DMS53 (cell line): Measurements from ENCODE around the gene IQCN.

Experiments used
- DNase-seq: peaks from one replicate; lab custom pipeline; 2025; lab: John Stamatoyannopoulos, UW

IQCN gene

DNA sequence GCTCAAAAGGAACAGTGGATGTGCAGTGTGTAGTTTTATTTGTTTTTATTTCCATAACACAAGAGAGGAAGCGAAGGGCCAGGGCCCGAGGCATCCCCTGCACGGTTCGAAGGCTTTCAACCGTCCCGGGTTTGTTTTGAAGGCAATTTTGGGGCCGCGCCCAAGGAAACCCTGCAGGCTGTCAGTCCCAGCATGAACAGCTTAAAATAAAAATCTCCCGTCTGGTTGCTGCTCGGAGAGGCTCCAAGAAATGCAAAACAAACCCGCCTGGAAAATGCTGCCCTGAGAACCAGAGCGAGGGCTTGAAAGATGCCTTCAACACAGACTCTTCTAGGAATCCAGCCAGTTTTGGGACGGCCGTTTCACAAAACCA is 32.6 kb upstream of the IQCN start:
- no peak for DNase-seq

DNA sequence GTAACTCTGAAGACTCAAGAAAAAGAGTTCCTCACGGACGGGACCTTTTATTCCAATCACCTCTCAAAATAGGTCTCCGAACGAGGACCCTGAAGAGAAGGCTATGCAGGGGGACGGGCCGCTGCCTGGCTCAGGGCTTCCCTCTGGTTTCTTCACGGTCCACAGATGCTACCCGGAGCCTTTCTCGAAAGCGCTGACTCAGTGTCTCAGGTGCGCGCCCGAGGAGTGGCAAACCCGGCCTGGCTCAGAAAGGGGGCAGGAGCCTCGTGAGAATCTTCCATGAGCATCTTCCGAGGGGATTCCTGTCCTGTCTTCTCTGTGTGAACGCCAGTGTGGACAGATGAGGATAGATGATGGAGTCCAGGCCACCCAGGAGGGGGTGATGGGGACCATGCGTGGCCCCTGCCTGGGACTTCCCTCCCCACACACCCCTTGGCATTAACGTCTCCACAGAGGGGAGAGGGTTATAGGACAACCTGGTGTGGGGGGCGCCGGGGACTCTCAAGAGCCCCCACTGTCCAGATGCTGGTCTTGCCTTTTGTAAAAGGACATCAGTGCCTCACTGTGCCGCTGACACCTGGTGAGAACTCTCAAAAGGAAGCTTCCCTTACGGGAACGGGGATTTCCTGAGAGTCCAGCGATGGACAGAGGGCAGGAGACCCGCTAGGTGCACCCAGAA is 32.1 kb upstream of the IQCN start:
- no peak for DNase-seq

DNA sequence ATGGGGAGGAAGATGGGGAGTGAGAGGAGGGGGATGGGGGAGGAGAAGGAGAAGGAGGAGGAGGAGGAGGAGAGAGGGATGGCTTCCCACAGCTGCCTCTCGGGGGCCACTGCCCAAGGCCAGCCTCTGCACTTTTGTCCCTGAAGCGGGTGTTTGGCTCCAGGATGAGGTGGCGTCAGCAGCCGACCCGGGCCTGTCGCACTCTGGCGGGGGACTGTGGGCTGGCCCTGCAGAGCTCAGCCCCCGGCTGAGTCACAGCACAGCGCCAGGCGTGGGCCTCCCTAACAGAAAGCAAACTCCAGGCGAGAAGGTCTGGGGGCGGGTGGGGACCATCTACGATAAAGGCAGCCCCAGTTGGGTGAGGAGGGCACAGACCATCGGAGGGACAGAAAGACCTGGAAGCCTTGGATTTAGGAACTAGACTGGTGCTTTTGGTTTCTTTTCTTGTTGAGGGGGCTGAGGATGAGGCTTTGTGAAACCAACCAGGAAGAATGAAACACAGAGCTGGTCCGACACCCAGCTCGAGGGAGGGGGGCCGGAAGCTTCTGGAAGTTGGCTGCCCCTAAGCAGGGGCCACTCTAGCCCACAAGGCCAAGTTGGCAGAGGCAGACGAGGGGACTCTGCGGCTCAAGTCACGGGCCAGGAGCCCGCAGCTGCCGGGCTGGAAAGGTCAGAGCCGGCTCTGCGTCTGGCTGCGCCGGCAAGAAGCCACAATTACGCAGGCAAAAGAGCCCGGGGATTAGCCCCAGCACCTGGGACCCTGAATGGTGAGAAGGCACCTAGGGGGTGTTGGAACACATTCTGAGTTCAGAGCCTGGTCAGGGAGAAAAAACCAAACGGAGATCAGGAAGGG is 30.4 kb upstream of the IQCN start:
- peak; percentile 92 for DNase-seq

DNA sequence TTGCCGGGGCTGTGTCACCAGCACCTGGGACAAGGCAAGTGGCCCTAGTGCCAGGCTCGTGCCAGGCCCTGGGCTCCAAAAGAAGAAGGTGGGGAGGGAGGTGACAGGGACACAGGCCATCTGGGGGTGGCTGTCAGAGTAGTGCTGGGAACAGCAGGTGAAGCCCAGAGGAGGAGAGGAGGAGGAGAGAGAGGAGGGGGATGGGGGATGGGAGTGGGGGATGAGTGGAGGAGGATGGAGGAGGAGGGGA is 29.9 kb upstream of the IQCN start:
- peak; percentile 81 for DNase-seq

DNA sequence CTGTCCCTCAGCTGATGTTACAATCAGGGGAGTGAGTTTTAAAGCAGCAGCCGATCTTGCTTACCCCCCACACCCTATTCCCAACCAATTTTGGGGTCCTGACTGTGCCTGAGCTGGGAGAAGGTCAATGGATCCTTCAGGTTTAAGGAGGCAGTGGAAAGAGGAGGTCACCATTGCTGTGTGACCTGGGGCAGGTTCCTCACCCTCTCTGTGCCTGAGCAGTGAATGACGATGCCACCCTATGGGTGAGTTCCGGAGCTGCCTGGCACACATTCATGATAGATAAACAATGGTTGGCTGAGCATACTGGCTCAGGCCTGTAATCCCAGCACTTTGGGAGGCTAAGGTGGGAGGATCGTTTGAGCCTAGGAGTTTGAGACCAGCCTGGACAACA is 27.5 kb upstream of the IQCN start:
- DNase-seq = no peak

DNA sequence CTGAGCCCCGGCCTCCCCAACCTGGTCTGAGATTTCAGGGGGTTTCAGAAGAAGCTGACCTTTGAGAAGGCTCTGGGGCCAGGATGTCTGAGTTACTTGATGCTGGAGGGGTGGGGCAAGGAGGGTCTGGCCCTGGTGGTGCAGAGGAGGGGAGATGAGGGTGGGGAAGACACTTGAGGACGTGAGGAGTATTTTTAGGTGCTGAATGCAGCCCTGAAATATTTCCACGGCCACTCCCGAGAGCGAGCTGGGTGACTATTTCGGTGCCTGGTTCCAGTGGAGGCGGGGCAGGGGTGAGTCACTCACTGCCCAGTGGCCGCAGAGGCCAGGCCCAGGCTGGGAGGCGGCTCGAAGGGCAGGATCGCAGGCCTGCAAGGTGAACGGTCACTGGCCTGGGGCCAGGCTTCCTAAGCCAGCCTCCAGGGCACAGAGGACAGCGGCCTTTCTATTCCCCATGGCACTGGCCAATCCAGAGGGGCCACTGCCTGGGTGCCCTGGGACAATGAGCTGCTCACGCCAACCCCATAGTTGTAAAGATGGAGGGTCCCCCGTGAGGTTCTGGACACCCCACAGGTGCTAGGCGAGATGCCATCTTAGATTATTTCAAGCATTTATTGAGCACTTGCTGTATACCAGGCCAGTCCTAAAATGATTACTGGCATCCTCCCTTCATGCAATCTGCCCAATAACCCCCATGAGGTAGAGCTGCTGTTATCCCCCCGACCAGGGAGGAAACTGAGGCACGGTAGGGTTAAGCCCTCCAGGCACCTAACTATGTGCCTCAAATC is 26.9 kb upstream of the IQCN start:
- DNase-seq = no peak

DNA sequence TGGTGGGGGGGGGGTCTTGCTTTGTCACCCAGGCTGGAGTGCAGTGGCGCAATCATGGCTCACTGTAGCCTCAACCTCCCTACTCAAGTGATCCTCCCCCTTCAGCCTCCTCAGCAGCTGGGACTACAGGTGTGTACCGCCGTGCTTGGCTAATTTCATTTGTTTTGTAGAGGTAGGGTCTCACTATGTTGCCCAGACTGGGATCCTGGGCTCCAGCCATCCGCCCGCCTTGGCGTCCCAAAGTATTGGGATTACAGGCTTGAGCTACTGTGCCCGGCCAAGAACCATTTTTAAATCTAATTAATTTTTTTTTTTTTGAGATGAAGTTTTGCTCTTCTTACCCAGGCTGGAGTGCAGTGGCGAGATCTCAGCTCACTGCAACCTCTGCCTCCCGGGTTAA is 25.4 kb upstream of the IQCN start:
- no peak for DNase-seq

DNA sequence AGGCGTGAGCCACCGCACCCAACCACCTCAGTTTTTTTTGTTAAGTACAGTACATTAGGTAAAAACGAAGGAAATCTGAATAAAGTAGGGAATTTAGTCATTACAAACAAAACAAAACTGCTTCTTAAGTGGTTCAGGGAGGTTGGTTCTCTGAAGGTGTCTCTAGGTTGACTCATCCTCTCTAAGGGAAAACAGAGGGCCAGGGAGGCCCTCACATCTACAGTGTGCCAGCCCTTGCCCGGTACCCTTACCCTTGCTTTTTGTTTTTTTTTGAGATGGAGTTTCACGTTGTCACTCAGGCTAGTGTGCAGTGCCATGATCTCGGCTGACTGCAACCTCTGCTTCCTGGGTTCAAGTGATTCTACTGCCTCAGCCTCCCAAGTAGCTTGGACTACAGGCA is 24.3 kb upstream of the IQCN start:
- DNase-seq = no peak

DNA sequence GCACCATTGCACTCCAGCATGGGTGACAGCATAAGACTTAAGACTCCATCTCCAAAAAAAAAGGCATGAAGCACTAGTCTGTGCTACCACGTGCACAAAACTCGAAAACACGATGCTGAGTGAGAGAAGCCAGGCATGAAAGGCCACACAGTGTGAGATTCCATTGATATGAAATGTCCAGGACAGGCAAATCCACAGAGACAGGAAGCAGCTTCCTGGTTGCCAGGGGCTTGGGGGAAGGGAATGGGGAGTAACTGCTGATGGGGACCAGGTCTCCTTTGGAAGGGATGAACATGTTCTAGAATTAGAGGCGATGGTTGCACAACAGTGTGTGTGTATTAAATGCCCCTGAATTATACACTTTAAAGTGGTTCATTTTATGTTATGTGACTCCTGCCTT is 23.1 kb upstream of the IQCN start:
- no peak for DNase-seq

DNA sequence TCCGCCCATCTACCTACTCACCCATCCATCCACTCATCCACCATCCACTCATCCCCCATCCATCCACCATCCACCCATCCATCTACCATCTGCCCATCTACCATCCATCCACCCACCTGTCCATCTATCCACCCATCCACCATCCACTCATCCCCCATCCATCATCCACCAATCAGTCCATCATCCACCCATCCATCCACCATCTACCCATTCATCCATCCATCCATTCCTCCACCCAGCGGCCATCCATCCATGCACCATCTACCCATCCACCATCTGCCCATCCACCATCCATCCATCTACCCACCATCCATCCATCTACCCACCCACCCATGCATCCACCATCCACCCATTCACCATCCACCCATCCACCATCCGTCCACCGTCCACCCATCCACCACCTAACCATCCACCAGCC is 20.8 kb upstream of the IQCN start:
- DNase-seq = no peak

DNA sequence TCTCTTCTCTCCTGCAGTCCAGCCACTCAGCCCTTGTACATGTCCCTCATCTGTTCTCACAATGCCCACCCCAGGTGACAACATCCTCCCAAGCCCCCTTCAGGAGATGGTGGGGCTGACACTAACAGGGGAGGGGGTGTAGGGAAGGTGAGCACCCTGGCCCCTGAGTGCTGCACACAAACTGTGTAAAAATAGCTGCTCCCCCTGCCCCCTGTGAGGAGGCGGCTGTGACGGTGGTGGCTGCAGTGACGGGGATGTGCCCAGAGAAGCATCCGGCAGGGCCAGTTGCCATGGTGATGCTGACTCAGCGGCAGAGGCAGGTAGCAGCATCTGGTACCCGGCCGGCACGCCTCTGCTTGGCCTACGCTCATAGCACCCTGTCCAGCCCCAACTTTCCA is 20.2 kb upstream of the IQCN start:
- DNase-seq = peak; percentile 89

DNA sequence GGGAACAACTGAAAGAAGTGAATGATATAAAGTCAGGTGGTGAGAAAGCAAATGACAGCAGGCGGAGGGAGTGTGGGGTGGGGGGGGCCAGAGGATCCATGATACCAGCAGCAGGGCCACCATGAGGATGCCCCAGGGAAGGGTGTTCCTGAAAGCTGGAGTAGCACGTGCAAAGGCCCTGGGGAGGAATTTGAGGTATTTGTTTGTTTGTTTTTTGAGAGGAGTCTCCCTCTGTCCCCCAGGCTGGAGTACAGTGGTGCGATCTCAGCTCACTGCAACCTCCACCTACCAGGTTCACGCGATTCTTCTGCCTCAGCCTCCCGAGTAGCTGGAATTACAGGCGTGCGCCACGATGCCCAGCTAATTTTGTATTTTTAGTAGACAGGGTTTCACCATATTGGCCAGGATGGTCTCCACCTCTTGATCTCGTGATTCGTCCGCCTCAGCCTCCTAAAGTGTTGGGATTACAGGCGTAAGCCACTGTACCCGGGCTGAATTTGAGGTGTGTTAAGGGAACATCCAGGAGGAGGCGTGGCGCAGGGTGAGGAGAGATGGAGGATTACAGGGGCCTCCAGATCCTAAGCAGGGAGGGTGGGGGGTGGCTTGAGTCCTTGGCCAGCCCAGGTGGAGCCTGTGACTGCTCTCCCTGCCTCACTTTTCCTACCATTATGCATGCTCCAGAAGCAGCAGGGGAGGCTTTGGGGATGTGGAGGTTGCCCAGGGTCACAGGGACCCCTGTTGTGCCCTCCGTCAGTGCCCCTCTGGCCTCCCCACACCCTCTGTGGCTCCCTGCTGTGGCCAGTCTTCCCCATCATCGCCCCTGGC is 19.6 kb upstream of the IQCN start:
- no peak for DNase-seq

DNA sequence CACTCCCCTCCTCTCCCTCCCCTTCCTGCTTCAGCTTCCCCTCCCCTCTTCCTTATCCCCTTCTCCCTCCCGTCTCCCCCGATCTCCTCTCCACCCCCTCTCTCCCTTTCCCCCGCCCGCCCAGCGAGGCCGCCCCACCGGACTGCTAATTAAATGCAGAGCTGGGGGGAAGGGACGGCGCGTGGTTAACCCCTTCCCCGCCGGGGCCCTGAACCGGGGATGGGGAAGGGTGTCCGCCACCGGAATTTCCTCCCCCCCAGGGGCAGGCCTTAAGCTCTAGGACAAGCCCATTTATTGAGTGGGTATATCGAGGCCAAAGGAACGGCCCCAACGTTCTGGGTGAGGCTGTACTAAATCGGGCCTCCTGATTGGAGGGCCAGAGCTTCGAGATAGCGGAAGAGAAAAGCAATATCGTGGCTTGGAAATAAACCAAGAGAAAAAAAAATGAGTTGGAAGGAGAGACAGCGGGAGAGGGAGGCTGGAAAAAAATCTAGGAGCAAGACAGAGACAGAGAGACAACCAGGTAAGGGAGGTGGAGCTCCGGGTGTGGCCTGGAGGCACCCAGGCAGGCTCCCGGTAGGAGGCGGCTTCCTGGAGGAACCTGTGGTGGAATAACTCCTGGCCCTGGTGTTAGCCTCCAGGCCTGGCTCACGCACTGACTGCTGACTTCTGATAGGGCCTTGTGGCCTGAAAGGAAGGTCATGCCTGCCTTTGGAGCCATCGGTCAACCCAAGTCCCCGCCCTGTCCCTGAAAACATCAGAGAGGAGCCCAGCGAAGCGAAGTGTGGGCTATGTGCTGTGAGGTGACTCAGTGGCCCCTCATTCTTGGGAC is 18.8 kb upstream of the IQCN start:
- peak; percentile 59 for DNase-seq

DNA sequence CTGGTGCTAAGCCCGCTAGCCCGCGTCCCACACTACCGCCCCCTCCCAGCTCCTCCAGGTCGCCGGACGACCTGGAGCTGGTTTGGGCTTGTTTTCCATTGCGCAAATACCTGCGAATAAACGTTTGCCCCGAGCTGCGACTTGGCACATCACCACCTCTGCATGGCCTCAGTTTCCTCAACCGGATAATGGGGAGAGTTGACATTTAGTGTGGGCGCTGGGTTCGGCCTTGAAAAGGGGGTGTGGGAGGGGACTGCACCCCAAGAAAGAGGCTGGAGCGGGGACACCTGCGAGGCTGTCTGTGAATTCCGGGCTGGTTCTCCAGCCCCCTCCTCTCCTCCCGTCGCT is 18.2 kb upstream of the IQCN start:
- peak; percentile 80 for DNase-seq

DNA sequence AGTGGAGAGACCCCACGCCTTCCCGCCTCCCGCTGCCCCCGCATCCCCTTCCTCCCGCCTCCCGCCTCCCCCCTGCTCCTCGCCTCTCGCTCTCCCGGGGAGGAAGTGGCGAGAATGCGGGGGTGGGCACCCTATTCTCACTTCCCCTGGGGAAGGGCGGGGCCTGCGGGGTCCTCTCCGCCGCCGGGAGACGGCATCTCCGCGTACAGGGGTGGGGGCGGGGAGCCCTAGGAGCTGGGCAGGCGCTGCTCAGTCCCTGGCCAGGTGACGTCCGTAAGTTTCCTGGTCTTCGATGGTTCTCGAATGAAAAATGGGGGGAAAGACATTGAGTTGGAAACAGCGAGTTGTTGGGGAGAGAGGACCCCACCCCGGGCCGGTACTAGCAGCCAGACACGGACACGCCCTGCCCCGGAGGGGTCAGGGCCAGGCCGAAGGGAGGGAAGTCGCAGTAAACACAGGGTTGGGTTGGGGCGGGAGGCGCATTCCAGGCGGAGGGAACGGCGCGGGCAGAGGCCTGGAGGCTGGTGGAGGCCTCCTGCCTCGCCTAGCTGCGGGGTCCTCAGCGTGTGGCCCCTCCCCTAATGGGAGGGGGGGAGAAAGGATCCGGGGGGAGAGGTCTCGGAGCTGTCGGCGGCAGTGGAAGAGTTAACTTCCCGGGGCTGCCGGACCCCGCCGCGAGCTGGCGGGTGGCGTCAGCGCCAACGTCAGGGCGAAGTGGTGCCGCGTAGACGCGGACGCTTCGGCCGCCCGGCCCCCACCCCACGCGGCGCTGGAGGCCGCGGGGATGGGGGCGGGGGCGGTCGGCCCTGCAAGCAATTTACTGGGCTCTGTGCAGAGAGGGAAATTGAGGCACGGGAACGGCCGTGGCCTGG is 17.6 kb upstream of the IQCN start:
- DNase-seq = peak; percentile 80

DNA sequence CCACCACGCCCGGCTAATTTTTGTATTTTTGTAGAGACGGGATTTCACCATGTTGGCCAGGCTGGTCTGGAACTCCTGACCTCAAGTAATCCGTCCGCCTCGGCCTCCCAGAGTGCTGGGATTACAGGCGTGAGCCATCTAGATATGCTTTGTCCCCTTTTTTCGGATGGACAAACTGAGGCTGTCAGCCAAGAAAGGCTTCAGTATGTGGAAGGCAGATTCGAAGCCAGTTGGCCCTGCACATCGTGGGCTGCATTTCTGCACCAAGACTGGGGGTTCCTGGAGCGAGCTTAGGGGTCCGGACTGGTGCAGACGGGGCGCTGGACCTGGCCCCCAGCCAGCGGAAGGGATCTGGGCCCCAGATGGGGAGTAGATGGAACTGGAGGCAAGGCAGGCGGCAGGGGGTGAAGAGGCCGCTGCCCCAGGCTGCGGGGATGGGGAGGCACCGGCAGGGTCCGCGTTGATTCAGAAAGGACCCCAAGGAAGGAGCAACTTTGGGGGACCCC is 16.8 kb upstream of the IQCN start:
- no peak for DNase-seq

DNA sequence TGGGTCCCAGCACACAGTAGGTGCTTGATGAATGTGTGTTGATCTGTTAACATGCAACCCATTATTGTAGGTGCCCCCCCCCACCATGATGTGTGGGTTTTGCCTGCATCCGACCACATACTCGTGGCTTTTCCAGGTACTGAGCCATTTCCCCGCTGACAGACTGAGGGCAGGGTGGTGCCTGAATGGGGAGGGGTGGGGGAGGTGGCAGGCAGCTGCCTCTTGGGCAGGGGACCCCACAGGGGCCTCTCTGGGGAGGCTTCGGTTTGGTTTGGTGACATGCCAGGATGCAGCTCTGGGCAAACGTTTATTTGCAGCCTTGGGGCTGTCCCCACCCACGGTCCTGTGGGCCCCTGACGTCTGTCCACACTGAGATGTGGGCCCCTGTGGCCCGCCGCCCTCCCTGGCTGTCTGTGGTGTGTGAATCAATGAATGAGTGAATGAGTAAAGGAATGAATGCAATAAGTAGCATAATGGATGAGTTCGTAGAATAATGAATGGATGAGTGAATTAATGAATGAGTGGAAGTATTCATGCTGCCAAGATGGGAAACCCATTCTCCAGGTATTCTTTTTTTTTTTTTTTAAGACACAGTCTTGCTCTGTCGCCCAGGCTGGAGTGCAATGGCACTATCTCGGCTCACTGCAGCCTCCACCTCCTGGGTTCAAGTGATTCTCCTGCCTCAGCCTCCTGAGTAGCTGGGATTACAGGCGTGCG is 16.2 kb upstream of the IQCN start:
- no peak for DNase-seq

DNA sequence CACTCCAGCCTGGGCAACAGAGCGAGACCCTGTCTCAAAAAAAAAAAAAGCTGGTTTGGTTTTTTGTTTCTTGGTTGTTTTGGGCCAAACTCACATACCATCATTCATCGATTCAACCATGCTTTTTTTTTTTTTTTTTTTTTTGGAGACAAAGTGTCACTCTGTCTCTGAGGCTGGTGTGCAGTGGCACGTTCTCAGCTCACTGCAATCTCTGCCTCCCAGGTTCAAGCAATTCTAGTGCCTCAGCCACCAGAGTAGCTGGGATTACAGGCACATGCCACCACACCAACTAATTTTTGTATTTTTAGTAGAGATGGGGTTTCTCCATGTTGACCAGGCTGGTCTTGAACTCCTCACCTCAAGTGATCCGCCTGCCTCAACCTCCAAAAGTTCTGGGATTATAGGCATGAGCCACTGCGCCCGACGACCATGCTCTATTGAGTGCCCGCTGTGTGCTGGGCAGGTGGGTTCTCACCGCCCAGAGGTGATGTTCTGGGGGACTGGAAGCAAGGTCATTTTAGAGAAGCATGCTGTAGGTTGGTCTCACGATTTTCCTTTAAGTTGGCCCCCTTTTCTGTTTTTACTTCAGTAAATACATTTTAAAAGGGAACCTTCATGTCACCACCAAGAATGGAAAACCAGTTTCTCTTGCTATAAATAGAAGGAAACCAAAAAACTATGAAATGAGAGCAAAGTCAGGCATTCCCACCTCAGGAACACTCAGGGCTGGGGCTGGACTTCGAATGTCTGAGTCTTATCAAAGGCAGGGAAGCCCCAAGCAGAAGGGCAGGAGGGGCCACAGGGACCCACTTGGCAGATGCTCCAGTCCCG is 15.4 kb upstream of the IQCN start:
- DNase-seq = no peak
